SK-N-MC (cell line): ENCODE data around the gene KRTAP3-2.

Experiments used
- EZH2 ChIP-seq: fragments of 200-600 bp; sonication (generic); IDR thresholded peaks from one replicate; pipeline ENCODE4 v1.6.1; 2017; ENCODE audit warnings: antibody characterized with exemption
- POLR2AphosphoS5 ChIP-seq: IDR thresholded peaks from 2 replicates; pipeline ENCODE4 v1.6.1; 2012; ENCODE audit warnings: mild to moderate bottlenecking, low read depth, low read length, borderline replicate concordance

- no peak for TF ChIP-seq POLR2AphosphoS5
- TF ChIP-seq EZH2: no peak
Measured at GRCh38 chr17:40997361-40997760, 2.3 kb downstream of the KRTAP3-2 start.
